Spleen (tissue), 11 donors: Measurements from ENCODE around the gene NKAIN2. TPM values are rescaled to one million over a fixed set of nuclear protein-coding genes. Genes with fewer than 3 reads are reported as not detected.

ENCODE experiments used
- DNase-seq: peaks from one replicate; pipeline ENCODE4 v3.0.0-alpha.2; 2020
- H3K27ac ChIP-seq, 8 donors: fragments of 200-600 bp; sonication (generic) in 7 of 8; 1 replicate in 4 of 8; 2 replicates in 4 of 8; pipeline versions ENCODE4 v1.5.0 to v1.8.0; 2016 to 2021; ENCODE audit warnings: inconsistent platforms in 4 of 8, mild to moderate bottlenecking in 4 of 8, moderate library complexity in 1 of 8
- H3K27me3 ChIP-seq, 7 donors: fragments of 200-600 bp; sonication (generic) in 6 of 7; replicated peaks in 1 of 7; 1 replicate in 4 of 7; 2 replicates in 3 of 7; pipeline versions ENCODE4 v1.5.0 to v1.8.0; 2016 to 2021; ENCODE audit warnings: inconsistent platforms in 3 of 7, mild to moderate bottlenecking in 1 of 7
- H3K36me3 ChIP-seq, 6 donors: fragments of 200-600 bp; sonication (generic) in 5 of 6; 1 replicate in 4 of 6; 2 replicates in 2 of 6; pipeline versions ENCODE4 v1.5.0 to v1.8.0; 2016 to 2021; ENCODE audit warnings: inconsistent platforms in 2 of 6
- H3K4me1 ChIP-seq, 6 donors: fragments of 200-600 bp; sonication (generic) in 5 of 6; 1 replicate in 3 of 6; 2 replicates in 3 of 6; pipeline versions ENCODE4 v1.5.0 to v1.8.0; 2016 to 2021; ENCODE audit warnings: inconsistent platforms in 3 of 6
- H3K4me3 ChIP-seq, 8 donors: fragments of 200-600 bp; sonication (generic) in 7 of 8; 1 replicate in 4 of 8; 2 replicates in 4 of 8; pipeline versions ENCODE4 v1.5.0 to v1.8.0; 2016 to 2021; ENCODE audit warnings: inconsistent platforms in 4 of 8, mild to moderate bottlenecking in 4 of 8, moderate library complexity in 2 of 8
- H3K9me3 ChIP-seq, 8 donors: fragments of 200-600 bp; sonication (generic) in 7 of 8; 1 replicate in 4 of 8; 2 replicates in 4 of 8; pipeline versions ENCODE4 v1.5.0 to v1.8.0; 2016 to 2021; ENCODE audit warnings: inconsistent platforms in 4 of 8
- POLR2A ChIP-seq, 3 donors: fragments of 450-650 bp; IDR thresholded peaks; one replicate each; pipeline ENCODE4 v1.5.1; 2017; ENCODE audit warnings: antibody characterized with exemption in 3 of 3, mild to moderate bottlenecking in 1 of 3
- POLR2AphosphoS5 ChIP-seq, 3 donors: sonication (generic); formaldehyde crosslinking; IDR thresholded peaks; one replicate each; pipeline ENCODE4 v1.5.1; 2017; ENCODE audit warnings: antibody characterized with exemption in 3 of 3
- WGBS, 5 donors: extraction: QIAGEN DNeasy Blood & Tissue Kit in 3 of 5; methylation state at CpG; one replicate each; pipeline versions ENCODE4 v1.1.5 to v1.1.7; 2013 to 2018; 5-methylcytosine and 5-hydroxymethylcytosine counted together
- intact Hi-C: fragments of 100-400 bp; cut with DNase I; formaldehyde crosslinking; loops from one replicate; pipeline ENCODE4 v1.15.0; 2023; ENCODE audit warnings: low total_unique reads
- polyA plus RNA-seq, 3 donors: library from polyadenylated mRNA; stranded (reverse); fragments of 200-250 nt; gene quantifications; one replicate each; pipeline ENCODE4 v1.2.1, GENCODE V29; 2013
- total RNA-seq, 7 donors: library from RNA; depleted of rRNA in 3 of 7; stranded (reverse); fragments of >200 nt in 3 of 7; fragmentation: NEBNext Ultra II Directional in 4 of 7; extraction: Animal tissue kit (Norgen Biotek cat#: 25700) in 4 of 7; gene quantifications; one replicate each; pipeline versions ENCODE4 v1.1.0 to v1.2.1, GENCODE V29; 2016 to 2021
- TF ChIP-seq, protein P1 (sequence below), 11 experiments: fragments of 200-600 bp in 7 of 11; fragments of 450-650 bp in 4 of 11; sonication (generic) in 4 of 11; IDR thresholded peaks in 8 of 11; conservative IDR thresholded peaks in 3 of 11; 1 replicate in 7 of 11; 2 replicates in 4 of 11; pipeline versions ENCODE4 v1.4.0 to v1.8.0; 2016 to 2021; ENCODE audit warnings: antibody characterized with exemption in 11 of 11, inconsistent platforms in 4 of 11, mild to moderate bottlenecking in 1 of 11
- donor health status: healthy with polysubstance abuse.
- donor health status: DM: no; HTN: no; CAD: no; lungs with moderate emphysema.
- donor health status: DM: no; HTN: no; CAD: no.
- donor health status: Bipolar disorder and iron deficiency.
- donor health status: healthy.
- donor health status: DM: no; HTN: no; CAD: no.
- donor health status: DM: yes; HTN: yes; CAD: no.

NKAIN2 gene
- total and polyA plus RNA-seq, 10 donors: 0.13 to 0.51 (median 0.18) TPM; not detected in 4

DNA sequence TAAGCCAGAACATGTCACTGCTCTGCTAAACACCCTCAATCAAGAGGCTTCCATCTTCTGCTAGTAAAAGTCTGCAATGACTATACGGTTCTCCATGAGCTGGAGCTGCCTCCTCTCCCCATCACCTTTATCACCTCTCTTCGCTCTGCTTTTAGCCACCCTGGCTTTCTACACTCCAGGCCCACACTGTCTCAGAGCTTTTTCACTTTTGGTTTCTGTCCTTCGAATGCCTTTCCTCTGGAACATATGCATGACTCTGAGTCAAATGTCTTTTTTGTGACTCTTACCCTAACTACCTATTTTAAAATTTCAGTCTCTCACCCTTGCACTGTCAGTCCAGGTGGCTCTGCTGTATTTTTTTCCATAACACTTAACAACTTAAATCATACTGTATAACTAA, 633.1 kb downstream of the NKAIN2 start:
- intact Hi-C loops: no loop called here
- no peak overlapping the region for H3K4me3 ChIP-seq
- no peak overlapping the region for H3K27ac ChIP-seq
- no peaks in the 10 kb centered on the region for H3K9me3 ChIP-seq
- no peak for DNase-seq
- H3K27me3 ChIP-seq: no peaks in the 10 kb centered on the region
- TF ChIP-seq, protein P1, sequence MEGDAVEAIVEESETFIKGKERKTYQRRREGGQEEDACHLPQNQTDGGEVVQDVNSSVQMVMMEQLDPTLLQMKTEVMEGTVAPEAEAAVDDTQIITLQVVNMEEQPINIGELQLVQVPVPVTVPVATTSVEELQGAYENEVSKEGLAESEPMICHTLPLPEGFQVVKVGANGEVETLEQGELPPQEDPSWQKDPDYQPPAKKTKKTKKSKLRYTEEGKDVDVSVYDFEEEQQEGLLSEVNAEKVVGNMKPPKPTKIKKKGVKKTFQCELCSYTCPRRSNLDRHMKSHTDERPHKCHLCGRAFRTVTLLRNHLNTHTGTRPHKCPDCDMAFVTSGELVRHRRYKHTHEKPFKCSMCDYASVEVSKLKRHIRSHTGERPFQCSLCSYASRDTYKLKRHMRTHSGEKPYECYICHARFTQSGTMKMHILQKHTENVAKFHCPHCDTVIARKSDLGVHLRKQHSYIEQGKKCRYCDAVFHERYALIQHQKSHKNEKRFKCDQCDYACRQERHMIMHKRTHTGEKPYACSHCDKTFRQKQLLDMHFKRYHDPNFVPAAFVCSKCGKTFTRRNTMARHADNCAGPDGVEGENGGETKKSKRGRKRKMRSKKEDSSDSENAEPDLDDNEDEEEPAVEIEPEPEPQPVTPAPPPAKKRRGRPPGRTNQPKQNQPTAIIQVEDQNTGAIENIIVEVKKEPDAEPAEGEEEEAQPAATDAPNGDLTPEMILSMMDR (IDR thresholded peaks at IDR 0.05 in 8 of 11, conservative IDR thresholded peaks at IDR 0.05 in 3 of 11): no peak
- no peak for TF ChIP-seq POLR2A (IDR thresholded peaks at IDR 0.05)
- no peak for TF ChIP-seq POLR2AphosphoS5 (IDR thresholded peaks at IDR 0.05)
- H3K36me3 ChIP-seq: no peaks in the 10 kb centered on the region
- WGBS, 5 donors: 74 to 84% (median 79%) methylated on average over 3 of the region's 3 CpGs
- no peaks in the 10 kb centered on the region for H3K4me1 ChIP-seq

- intact Hi-C loops: no loop called here
- H3K4me3 ChIP-seq: no peak overlapping the region
- H3K4me1 ChIP-seq: no peaks in the 10 kb centered on the region
- no peak overlapping the region for H3K27ac ChIP-seq
- H3K36me3 ChIP-seq: no peaks in the 10 kb centered on the region
- 68 to 77% (median 71%) methylated on average over 4 of the region's 4 CpGs for WGBS, 5 donors
- H3K9me3 ChIP-seq: no peaks in the 10 kb centered on the region
- H3K27me3 ChIP-seq: no peaks in the 10 kb centered on the region
- DNase-seq: no peak
- TF ChIP-seq POLR2AphosphoS5 (IDR thresholded peaks at IDR 0.05) (no peak), POLR2A (IDR thresholded peaks at IDR 0.05) (no peak)
- TF ChIP-seq, protein P1 (IDR thresholded peaks at IDR 0.05 in 8 of 11, conservative IDR thresholded peaks at IDR 0.05 in 3 of 11): no peak
These were observed 634.9 kb downstream of the NKAIN2 start for GRCh38 chr6:124438546-124439065.

DNA sequence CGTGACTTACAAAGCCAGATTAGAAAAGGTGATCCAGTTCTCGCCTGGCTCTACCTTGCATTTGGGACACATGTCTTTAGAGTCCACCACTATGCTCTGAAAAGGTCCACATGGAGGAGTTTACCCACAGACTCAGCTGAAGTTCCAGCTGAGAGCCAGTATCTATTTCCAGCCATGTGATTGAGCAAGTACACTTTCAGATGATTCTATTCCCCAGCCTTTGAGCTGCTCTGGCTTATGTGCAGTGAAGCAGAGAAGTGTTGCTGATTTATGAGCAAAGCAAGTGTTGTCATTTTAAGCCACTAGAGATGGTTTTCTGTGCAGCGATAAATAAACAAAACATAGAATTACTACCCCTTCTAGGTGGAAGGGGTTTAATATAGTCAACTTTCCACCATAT, 637.8 kb downstream of the NKAIN2 start:
- intact Hi-C loops: no loop called here
- H3K4me3 ChIP-seq: no peak overlapping the region
- TF ChIP-seq POLR2AphosphoS5 (IDR thresholded peaks at IDR 0.05) (no peak), POLR2A (IDR thresholded peaks at IDR 0.05) (no peak)
- TF ChIP-seq, protein P1 (IDR thresholded peaks at IDR 0.05 in 8 of 11, conservative IDR thresholded peaks at IDR 0.05 in 3 of 11): no peak
- WGBS, 5 donors: 82 to 94% (median 89%) methylated on average over 3 of the region's 3 CpGs
- no peaks in the 10 kb centered on the region for H3K9me3 ChIP-seq
- no peaks in the 10 kb centered on the region for H3K36me3 ChIP-seq
- H3K27ac ChIP-seq: no peak overlapping the region
- H3K4me1 ChIP-seq: no peaks in the 10 kb centered on the region
- DNase-seq: no peak
- H3K27me3 ChIP-seq: no peaks in the 10 kb centered on the region

GRCh38 chr6:124443541-124443940, 639.9 kb downstream of the NKAIN2 start:
- no peaks in the 10 kb centered on the region for H3K27me3 ChIP-seq
- H3K27ac ChIP-seq: no peak overlapping the region
- no peaks in the 10 kb centered on the region for H3K36me3 ChIP-seq
- no peak for TF ChIP-seq POLR2A (IDR thresholded peaks at IDR 0.05)
- TF ChIP-seq, protein P1 (IDR thresholded peaks at IDR 0.05 in 8 of 11, conservative IDR thresholded peaks at IDR 0.05 in 3 of 11): no peak
- no peak for TF ChIP-seq POLR2AphosphoS5 (IDR thresholded peaks at IDR 0.05)
- H3K9me3 ChIP-seq: no peaks in the 10 kb centered on the region
- H3K4me3 ChIP-seq: no peak overlapping the region
- WGBS, 5 donors: 25 to 35% (median 29%) methylated on average over 2 of the region's 2 CpGs
- no peaks in the 10 kb centered on the region for H3K4me1 ChIP-seq
- intact Hi-C loops: no loop called here
- no peak for DNase-seq
